ENCODE measurements around the gene KRTAP9-3.
"Not testable (repeated sequence)": the region's sequence is repeated elsewhere in the genome, so short reads cannot be mapped to it uniquely, and the experiment has no call there.

Gene KRTAP9-3

DNA sequence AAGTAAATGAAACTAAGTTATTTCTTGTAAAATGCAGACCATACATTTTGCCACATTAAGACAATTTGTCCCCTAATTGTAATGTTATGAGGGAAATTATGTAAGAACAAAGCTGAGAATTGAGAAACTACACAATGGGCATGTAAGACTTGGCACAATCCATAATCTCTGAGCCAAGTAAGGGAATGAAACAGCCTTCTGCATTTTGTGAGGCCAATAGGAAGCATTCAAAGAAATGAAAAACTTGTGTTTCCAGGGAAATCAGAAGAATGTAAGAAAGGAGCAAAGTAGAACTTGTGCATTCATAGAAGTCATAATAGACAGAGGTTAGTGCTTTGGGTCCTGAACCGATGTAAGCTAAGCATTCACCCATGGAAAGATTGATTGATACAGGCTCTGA, 19.0 kb downstream of the KRTAP9-3 start:
- TF ChIP-seq, protein P1, sequence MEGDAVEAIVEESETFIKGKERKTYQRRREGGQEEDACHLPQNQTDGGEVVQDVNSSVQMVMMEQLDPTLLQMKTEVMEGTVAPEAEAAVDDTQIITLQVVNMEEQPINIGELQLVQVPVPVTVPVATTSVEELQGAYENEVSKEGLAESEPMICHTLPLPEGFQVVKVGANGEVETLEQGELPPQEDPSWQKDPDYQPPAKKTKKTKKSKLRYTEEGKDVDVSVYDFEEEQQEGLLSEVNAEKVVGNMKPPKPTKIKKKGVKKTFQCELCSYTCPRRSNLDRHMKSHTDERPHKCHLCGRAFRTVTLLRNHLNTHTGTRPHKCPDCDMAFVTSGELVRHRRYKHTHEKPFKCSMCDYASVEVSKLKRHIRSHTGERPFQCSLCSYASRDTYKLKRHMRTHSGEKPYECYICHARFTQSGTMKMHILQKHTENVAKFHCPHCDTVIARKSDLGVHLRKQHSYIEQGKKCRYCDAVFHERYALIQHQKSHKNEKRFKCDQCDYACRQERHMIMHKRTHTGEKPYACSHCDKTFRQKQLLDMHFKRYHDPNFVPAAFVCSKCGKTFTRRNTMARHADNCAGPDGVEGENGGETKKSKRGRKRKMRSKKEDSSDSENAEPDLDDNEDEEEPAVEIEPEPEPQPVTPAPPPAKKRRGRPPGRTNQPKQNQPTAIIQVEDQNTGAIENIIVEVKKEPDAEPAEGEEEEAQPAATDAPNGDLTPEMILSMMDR (IDR thresholded peaks at IDR 0.05; ENCODE audit: unreplicated experiment in 3 of 3), result no peak
- Mint-ChIP-seq H3K36me3 (ENCODE audit: low read depth) (no peaks in the 10 kb centered on the region), H3K27me3 (ENCODE audit: low read depth) (peaks cover 65% of the 10 kb centered on the region), H3K9me3 (no peaks in the 10 kb centered on the region), H3K4me3 (no peak overlapping the region), H3K4me1 (no peaks in the 10 kb centered on the region), H3K27ac (no peak overlapping the region)

DNA sequence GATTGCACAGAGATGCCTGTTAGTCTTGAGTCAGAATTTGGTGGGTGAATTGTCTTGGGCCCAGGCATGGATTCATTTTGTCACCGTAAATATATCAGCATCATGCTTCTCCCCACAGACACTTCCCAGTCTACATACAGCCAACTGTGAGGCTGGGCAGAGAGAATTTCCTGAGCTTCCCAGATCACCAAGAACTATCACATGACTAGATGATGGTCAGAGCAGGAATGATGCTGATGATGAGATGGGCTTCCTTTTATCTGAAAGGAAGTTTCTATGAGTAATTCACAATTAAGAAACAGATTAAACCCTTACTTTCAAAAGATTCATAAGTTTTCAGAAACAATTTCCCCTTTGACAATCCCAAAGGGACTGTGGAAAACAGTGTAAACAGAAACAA, 22.6 kb downstream of the KRTAP9-3 start:
- H3K27me3 Mint-ChIP-seq (ENCODE audit: low read depth), result peaks cover 75% of the 10 kb centered on the region
- no peaks in the 10 kb centered on the region for H3K36me3 Mint-ChIP-seq (ENCODE audit: low read depth)
- H3K4me1 Mint-ChIP-seq, result no peaks in the 10 kb centered on the region
- TF ChIP-seq, protein P1 (IDR thresholded peaks at IDR 0.05; ENCODE audit: unreplicated experiment in 3 of 3), result no peak
- no peak overlapping the region for H3K4me3 Mint-ChIP-seq
- H3K9me3 Mint-ChIP-seq, result no peaks in the 10 kb centered on the region
- no peak overlapping the region for H3K27ac Mint-ChIP-seq

DNA sequence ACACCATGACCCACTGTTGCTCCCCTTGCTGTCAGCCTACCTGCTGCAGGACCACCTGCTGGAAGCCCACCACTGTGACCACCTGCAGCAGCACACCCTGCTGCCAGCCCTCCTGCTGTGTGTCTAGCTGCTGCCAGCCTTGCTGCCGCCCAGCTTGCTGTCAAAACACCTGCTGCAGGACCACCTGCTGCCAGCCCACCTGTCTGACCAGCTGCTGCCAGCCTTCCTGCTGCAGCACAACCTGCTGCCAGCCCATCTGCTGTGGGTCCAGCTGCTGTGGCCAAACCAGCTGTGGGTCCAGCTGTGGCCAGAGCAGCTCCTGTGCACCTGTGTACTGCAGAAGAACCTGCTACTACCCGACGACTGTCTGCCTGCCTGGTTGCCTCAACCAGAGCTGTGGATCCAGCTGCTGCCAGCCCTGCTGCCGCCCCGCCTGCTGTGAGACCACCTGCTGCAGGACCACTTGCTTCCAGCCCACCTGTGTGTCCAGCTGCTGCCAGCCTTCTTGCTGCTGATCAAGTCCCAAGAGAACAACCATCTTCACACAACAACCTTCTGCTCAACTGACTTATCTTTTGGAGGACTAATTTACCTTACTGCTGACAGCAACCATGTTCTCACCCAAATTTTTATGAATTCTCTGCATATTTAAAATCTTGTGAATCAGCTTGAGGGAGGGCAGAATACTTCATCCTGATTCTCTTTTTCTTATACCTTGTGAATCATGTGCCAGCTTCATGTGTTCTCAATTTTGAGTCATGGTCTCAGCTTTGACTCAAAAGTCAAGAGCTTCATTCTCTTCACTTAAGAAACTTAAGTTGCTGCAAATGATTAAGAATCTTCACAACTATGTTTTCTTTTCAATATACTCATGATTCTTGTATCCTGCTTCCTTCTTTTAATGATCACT, 23.4 kb downstream of the KRTAP9-3 start, which contains the start of gene KRTAP9-9:
KRTAP9-9 (plus strand) TSS at position 4 of the 910 bp plus-strand sequence.
- H3K27ac Mint-ChIP-seq; H3K4me1 Mint-ChIP-seq; H3K4me3 Mint-ChIP-seq; H3K36me3 Mint-ChIP-seq (ENCODE audit: low read depth); H3K9me3 Mint-ChIP-seq: not testable (repeated sequence)
- peaks cover 72% of the 10 kb centered on the region for H3K27me3 Mint-ChIP-seq (ENCODE audit: low read depth)

DNA sequence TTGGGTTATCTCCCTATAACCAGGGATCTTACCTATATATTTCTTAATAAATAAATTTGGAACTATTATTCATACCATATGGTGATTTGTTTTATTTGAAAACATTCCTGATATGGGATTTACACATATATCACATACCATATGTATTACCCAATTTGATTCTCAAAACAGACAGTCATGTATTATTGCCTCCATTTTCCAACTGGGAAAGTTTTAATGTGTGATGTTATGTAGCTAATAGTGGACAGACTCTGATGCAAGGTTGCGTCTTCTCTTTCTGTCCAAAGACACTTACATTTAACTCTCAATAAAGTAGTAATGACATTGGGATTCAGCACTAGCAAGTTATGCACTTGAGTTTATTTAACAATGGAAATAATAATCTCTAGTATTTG, 24.0 kb downstream of the KRTAP9-3 start:
- peaks cover 74% of the 10 kb centered on the region for H3K27me3 Mint-ChIP-seq (ENCODE audit: low read depth)
- no peak overlapping the region for H3K27ac Mint-ChIP-seq
- peaks cover 3% of the 10 kb centered on the region for H3K9me3 Mint-ChIP-seq
- TF ChIP-seq, protein P1 (IDR thresholded peaks at IDR 0.05; ENCODE audit: unreplicated experiment in 3 of 3), result no peak
- no peaks in the 10 kb centered on the region for H3K4me1 Mint-ChIP-seq
- no peaks in the 10 kb centered on the region for H3K36me3 Mint-ChIP-seq (ENCODE audit: low read depth)
- H3K4me3 Mint-ChIP-seq, result no peak overlapping the region

DNA sequence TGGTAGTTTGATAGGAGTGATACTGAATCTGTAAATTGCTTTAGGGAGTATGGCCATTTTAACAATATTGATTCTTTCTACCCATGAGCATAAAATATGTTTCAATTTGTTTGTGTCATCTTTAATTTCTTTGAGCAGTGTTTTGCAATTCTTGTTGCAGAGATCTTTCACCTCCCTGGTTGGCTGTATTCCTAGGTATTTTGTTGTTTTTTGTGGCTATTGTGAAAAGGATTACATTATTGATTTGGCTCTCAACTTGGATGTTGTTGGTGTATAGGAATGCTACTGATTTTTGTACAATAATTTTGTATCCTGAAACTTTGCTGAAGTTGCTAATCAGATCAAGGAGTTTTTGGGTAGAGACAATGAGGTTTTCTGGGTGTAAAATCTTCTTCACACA, 26.2 kb downstream of the KRTAP9-3 start:
- no peak overlapping the region for H3K4me3 Mint-ChIP-seq
- H3K9me3 Mint-ChIP-seq, result peaks cover 3% of the 10 kb centered on the region
- H3K27ac Mint-ChIP-seq, result no peak overlapping the region
- peaks cover 70% of the 10 kb centered on the region for H3K27me3 Mint-ChIP-seq (ENCODE audit: low read depth)
- no peaks in the 10 kb centered on the region for H3K36me3 Mint-ChIP-seq (ENCODE audit: low read depth)
- H3K4me1 Mint-ChIP-seq, result no peaks in the 10 kb centered on the region
- TF ChIP-seq, protein P1 (IDR thresholded peaks at IDR 0.05; ENCODE audit: unreplicated experiment in 3 of 3), result no peak

DNA sequence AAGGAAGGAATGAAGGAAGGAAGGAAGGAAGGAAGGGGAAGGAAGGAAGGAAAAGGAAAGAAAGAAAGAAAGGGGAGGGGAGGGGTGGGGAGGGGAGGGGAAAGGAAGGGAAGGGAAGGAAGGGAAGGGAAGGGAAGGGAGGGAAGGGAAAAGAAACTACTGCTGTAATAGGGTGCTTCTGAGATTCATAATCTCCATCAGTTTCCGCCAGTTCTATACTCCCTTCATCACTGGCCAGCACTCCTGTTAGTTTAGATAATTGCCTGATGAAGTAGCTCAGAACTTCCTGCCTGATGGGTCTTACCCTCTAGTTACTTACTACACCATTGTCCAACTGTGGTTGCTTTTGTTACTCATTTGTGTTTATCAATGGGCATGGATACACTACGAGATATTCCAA, 31.0 kb downstream of the KRTAP9-3 start:
- Mint-ChIP-seq H3K27ac (no peak overlapping the region), H3K36me3 (ENCODE audit: low read depth) (no peaks in the 10 kb centered on the region), H3K27me3 (ENCODE audit: low read depth) (peaks cover 50% of the 10 kb centered on the region), H3K4me3 (no peak overlapping the region), H3K9me3 (peaks cover 3% of the 10 kb centered on the region), H3K4me1 (no peaks in the 10 kb centered on the region)
- TF ChIP-seq, protein P1 (IDR thresholded peaks at IDR 0.05; ENCODE audit: unreplicated experiment in 3 of 3), result no peak
